Glutamatergic neuron (in vitro differentiated cells): ENCODE data around the gene PI4KA. TPM values are rescaled to one million over a fixed set of nuclear protein-coding genes. Genes with fewer than 3 reads are reported as not detected.

Experiments
- DNase-seq: peaks from one replicate; pipeline ENCODE4 v3.0.0; 2022
- H3K27ac Mint-ChIP-seq: one replicate; pipeline ENCODE4 v1.8.0; 2020; ENCODE audit warnings: mild to moderate bottlenecking, mixed read lengths, inconsistent platforms; ENCODE audit not compliant: unreplicated experiment
- H3K27me3 Mint-ChIP-seq: one replicate; pipeline ENCODE4 v1.8.0; 2020; ENCODE audit warnings: mild to moderate bottlenecking, moderate library complexity, mixed read lengths, inconsistent platforms; ENCODE audit not compliant: unreplicated experiment
- H3K36me3 Mint-ChIP-seq: one replicate; pipeline ENCODE4 v1.8.0; 2020; ENCODE audit warnings: mild to moderate bottlenecking, mixed read lengths, inconsistent platforms; ENCODE audit not compliant: unreplicated experiment
- H3K4me1 Mint-ChIP-seq: one replicate; pipeline ENCODE4 v1.8.0; 2020; ENCODE audit warnings: mild to moderate bottlenecking, low read depth, mixed read lengths, inconsistent platforms; ENCODE audit not compliant: unreplicated experiment
- H3K4me3 Mint-ChIP-seq: one replicate; pipeline ENCODE4 v1.8.0; 2020; ENCODE audit warnings: mild to moderate bottlenecking, mixed read lengths, inconsistent platforms; ENCODE audit not compliant: unreplicated experiment
- H3K9me3 Mint-ChIP-seq: one replicate; pipeline ENCODE4 v1.8.0; 2020; ENCODE audit warnings: mild to moderate bottlenecking, moderate library complexity, mixed read lengths, inconsistent platforms; ENCODE audit not compliant: unreplicated experiment
- total RNA-seq: library from RNA; stranded (reverse); fragmentation: NEBNext Ultra II Directional; extraction: Animal tissue kit (Norgen Biotek cat#: 25700); gene quantifications from one replicate; pipeline ENCODE4 v1.2.1, GENCODE V29; 2021; ENCODE audit not compliant: unreplicated experiment
- TF ChIP-seq, protein P1 (sequence below): fragments of 200-600 bp; sonication (generic); IDR thresholded peaks from one replicate; pipeline ENCODE4 v1.5.0; 2021; ENCODE audit not compliant: partially characterized antibody, unreplicated experiment

PI4KA gene
- total RNA-seq, 1 donor from 2014 or later = 165 TPM

DNA sequence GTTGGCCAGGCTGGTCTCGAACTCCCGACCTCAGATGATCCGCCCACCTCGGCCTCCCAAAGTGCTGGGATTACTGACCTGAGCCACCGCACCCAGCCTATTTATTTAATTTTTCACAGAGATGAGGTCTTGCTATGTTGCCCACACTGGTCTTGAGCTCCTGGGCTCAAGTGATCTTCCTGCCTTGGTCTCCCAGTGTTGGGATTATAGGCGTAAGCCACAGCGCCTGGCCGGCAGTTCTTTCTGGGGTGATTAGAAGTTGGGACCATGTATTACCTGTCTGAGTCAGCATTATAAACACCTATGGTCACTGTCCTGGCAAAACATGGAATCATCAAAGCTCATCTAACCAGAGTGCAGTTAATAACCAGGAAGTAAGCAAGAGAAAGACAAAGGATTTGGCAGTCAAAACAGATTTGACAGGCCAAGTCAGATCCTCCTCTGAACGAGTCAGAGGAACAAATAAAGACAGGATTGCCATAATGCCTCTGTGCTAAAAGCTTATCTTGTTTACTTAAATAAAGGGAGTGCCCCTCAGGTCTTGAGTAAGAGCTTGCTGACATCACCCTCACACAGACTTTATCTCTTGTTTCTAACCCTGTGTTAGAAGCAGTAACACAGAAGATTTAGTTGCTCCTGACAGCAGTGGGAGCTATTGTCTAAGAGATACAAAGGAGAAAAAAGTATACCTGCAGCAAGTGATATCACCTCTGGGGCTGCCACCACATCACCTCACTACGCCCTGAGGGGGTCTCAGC is 81.0 kb downstream of the PI4KA start:
- Mint-ChIP-seq H3K36me3 (no peaks in the 10 kb centered on the region), H3K9me3 (peaks cover 3% of the 10 kb centered on the region), H3K27ac (no peak overlapping the region), H3K4me1 (peaks cover 8% of the 10 kb centered on the region), H3K27me3 (no peaks in the 10 kb centered on the region), H3K4me3 (no peak overlapping the region)
- DNase-seq = no peak
- TF ChIP-seq, protein P1, sequence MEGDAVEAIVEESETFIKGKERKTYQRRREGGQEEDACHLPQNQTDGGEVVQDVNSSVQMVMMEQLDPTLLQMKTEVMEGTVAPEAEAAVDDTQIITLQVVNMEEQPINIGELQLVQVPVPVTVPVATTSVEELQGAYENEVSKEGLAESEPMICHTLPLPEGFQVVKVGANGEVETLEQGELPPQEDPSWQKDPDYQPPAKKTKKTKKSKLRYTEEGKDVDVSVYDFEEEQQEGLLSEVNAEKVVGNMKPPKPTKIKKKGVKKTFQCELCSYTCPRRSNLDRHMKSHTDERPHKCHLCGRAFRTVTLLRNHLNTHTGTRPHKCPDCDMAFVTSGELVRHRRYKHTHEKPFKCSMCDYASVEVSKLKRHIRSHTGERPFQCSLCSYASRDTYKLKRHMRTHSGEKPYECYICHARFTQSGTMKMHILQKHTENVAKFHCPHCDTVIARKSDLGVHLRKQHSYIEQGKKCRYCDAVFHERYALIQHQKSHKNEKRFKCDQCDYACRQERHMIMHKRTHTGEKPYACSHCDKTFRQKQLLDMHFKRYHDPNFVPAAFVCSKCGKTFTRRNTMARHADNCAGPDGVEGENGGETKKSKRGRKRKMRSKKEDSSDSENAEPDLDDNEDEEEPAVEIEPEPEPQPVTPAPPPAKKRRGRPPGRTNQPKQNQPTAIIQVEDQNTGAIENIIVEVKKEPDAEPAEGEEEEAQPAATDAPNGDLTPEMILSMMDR = no peak

GRCh38 chr22:20776624-20777405 is 81.8 kb downstream of the PI4KA start:
- TF ChIP-seq, protein P1 = no peak
- Mint-ChIP-seq H3K36me3 (no peaks in the 10 kb centered on the region), H3K4me3 (no peak overlapping the region), H3K9me3 (peaks cover 3% of the 10 kb centered on the region), H3K27ac (no peak overlapping the region), H3K27me3 (no peaks in the 10 kb centered on the region), H3K4me1 (peaks cover 11% of the 10 kb centered on the region)
- no peak for DNase-seq

DNA sequence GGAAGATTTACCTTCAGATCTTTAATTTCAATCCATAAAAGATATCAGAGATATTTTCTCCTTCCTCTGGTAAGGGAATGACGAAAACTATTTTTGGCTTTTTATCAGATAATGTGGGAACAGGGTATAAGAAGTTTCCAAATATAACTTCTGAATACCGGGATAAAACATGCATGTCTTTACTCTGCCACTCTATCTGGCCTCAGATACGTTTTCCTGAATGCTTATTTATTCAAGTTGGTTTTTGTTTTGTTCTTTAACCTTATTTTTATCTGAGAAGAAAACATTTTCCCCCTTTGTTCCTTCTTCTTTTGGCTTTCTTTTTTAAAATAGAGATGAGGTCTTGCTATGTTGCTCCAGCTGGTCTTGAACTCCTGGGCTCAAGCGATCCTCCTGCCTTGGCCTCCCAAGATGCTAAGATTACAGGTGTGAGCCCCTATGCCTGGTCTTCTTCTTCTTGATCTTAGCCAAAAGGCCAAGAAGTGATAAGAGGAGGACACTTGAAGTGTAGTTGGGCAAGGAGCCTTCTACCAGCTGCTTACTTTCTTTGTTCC is 83.2 kb downstream of the PI4KA start:
- no peak overlapping the region for H3K27ac Mint-ChIP-seq
- no peaks in the 10 kb centered on the region for H3K27me3 Mint-ChIP-seq
- peaks cover 5% of the 10 kb centered on the region for H3K9me3 Mint-ChIP-seq
- H3K36me3 Mint-ChIP-seq = no peaks in the 10 kb centered on the region
- DNase-seq = no peak
- TF ChIP-seq, protein P1 = no peak
- H3K4me3 Mint-ChIP-seq = no peak overlapping the region
- peaks cover 11% of the 10 kb centered on the region for H3K4me1 Mint-ChIP-seq

GRCh38 chr22:20774882-20775281 is 83.7 kb downstream of the PI4KA start:
- DNase-seq = no peak
- no peaks in the 10 kb centered on the region for H3K27me3 Mint-ChIP-seq
- no peaks in the 10 kb centered on the region for H3K36me3 Mint-ChIP-seq
- no peak overlapping the region for H3K4me3 Mint-ChIP-seq
- H3K27ac Mint-ChIP-seq = no peak overlapping the region
- peaks cover 5% of the 10 kb centered on the region for H3K9me3 Mint-ChIP-seq
- TF ChIP-seq, protein P1 = no peak
- peaks cover 11% of the 10 kb centered on the region for H3K4me1 Mint-ChIP-seq
